ENCODE data around the gene ZBTB39. TPM values are rescaled to one million over a fixed set of nuclear protein-coding genes. Genes with fewer than 3 reads are reported as not detected.
A peak's percentile ranks its signal among the peaks of the same experiment; 100 is the strongest.

ZBTB39 gene
- total and polyA plus RNA-seq, 2 of the 8 experiments (the other 6 are each of a cell fraction or from before 2014, with no cell fraction given): 19.3 to 25.0 TPM

GRCh38 chr12:57010627-57011247 lies 4.4 kb upstream of the ZBTB39 start:
- no peak overlapping the region for H2BK12ac ChIP-seq (ENCODE audit: low read depth, low read length)
- peak overlapping the region in 1 of 2 experiments; percentile 9; a peak in 2 of 4 replicates for H3K4me2 ChIP-seq (ENCODE audit: insufficient read depth in 1 of 2, low read depth in 2 of 2, low read length in 2 of 2)
- 0 out of 2 replicates have a peak overlapping the region, but pooled peaks have one; percentile 53 for H2BK5ac ChIP-seq (ENCODE audit: low read depth, low read length)
- ChIA-PET CTCF (ENCODE audit: partially characterized antibody) (interaction anchor here (0.7 to 4.8 kb wide), 14 partner anchors 9 to 779 kb away, joined by 3 to 45 read pairs (median 4); partner anchors contain the start of gene STAT6), POLR2A (ENCODE audit: partially characterized antibody) (interaction anchor here (0.9 to 3.7 kb wide), 3 partner anchors 55 to 117 kb away, joined by 3 to 17 read pairs (median 5); partner anchors contain the start of genes LRP1 and STAT6)
- no peak overlapping the region for H2BK20ac ChIP-seq (ENCODE audit: low read length)
- TF ChIP-seq SP1 (IDR thresholded peaks at IDR 0.05; ENCODE audit: low read depth, low read length) (0 out of 2 replicates have a peak, but pooled peaks have one; percentile 33), BACH1 (IDR thresholded peaks at IDR 0.05; ENCODE audit: low read length) (no peak), TAF1 (IDR thresholded peaks at IDR 0.05; ENCODE audit: low read depth, low read length) (no peak)
- H3K9ac ChIP-seq (replicated peaks in 1 of 4; ENCODE audit: extremely low read depth in 1 of 4, low read depth in 3 of 4, low read length in 3 of 4): no peak overlapping the region; a peak in 1 of 7 replicates
- H3K18ac ChIP-seq (ENCODE audit: extremely low read depth, low read length): no peak overlapping the region; the same call in 1 of the 2 replicates
- no peaks in the 10 kb centered on the region for H4K20me1 ChIP-seq (replicated peaks in 1 of 2; ENCODE audit: control insufficient read depth in 1 of 2, insufficient read depth in 2 of 2, low read length in 2 of 2)
- H3K36me3 ChIP-seq (ENCODE audit: control insufficient read depth in 2 of 4, insufficient read depth in 4 of 4, low read length in 3 of 4): no peaks in the 10 kb centered on the region; a peak in 1 of 8 replicates
- H4K91ac ChIP-seq (replicated peaks; ENCODE audit: insufficient read length, low read length): no peak overlapping the region
- H2AK5ac ChIP-seq (ENCODE audit: low read depth, low read length): no peak overlapping the region
- no peaks in the 10 kb centered on the region; the same call in 1 of the 2 replicates for H3K23me2 ChIP-seq (ENCODE audit: low read depth, low read length)
- no peak overlapping the region for H4K8ac ChIP-seq (ENCODE audit: extremely low read depth, insufficient read depth, low read length)
- no peak overlapping the region for H3K14ac ChIP-seq (ENCODE audit: insufficient read length)
- no peak overlapping the region for H2BK120ac ChIP-seq (replicated peaks; ENCODE audit: low read depth, low read length)
- FAIRE-seq: no peak
- WGBS, 2 experiments (ENCODE audit: extremely low coverage in 1 of 2, insufficient coverage in 1 of 2, insufficient read length in 1 of 2, insufficient replicate concordance in 2 of 2, low coverage in 1 of 2, low lambda C conversion rate in 2 of 2, missing lambda C conversion rate in 1 of 2): 93% methylated on average over 4 of the region's 4 CpGs; no CpG with 5 or more reads in 1 of the 2 experiments
- no peak overlapping the region for H2AFZ ChIP-seq (ENCODE audit: low read length)
- H3K4ac ChIP-seq (replicated peaks; ENCODE audit: insufficient read length, low read depth, low read length): no peak overlapping the region
- H3K4me3 ChIP-seq (ENCODE audit: extremely low read depth in 1 of 4, insufficient read depth in 2 of 4, low read depth in 3 of 4, low read length in 4 of 4): no peak overlapping the region
- H3K79me1 ChIP-seq (ENCODE audit: low read depth, low read length): no peaks in the 10 kb centered on the region
- H3K4me1 ChIP-seq (replicated peaks in 1 of 4; ENCODE audit: control insufficient read depth in 3 of 4, insufficient read depth in 4 of 4, low read length in 3 of 4): peaks cover 2 to 15% (median 11%) of the 10 kb centered on the region in 4 experiments
- no peak for DNase-seq (ENCODE audit: low read depth in 1 of 2, low spot score in 2 of 2)
- H3K27ac ChIP-seq (ENCODE audit: low read depth, low read length): no peak overlapping the region
- no peak overlapping the region for H4K5ac ChIP-seq (ENCODE audit: insufficient read length, low read depth, low read length)
- H3K79me2 ChIP-seq (ENCODE audit: control insufficient read depth in 1 of 2, insufficient read depth in 2 of 2, low read length in 2 of 2): peaks cover 0 to 1% of the 10 kb centered on the region in 2 experiments; a peak in 2 of 4 replicates
- no peak overlapping the region for H3K23ac ChIP-seq (ENCODE audit: insufficient read length)
- H3K27me3 ChIP-seq (replicated peaks in 1 of 4; ENCODE audit: control insufficient read depth in 3 of 4, extremely low read depth in 1 of 4, insufficient read depth in 3 of 4, low read length in 3 of 4): no peaks in the 10 kb centered on the region
- H3K56ac ChIP-seq (replicated peaks; ENCODE audit: insufficient read length, low read depth, low read length): no peak overlapping the region
- no peak overlapping the region for H2BK15ac ChIP-seq (ENCODE audit: low read length)
- H3K9me3 ChIP-seq (ENCODE audit: insufficient read depth in 2 of 2, low read depth in 1 of 2, low read length in 1 of 2): no peaks in the 10 kb centered on the region

Data from H1 (cell line).